H9 (cell line): ENCODE measurements around the gene VWC2L. TPM values are rescaled to one million over a fixed set of nuclear protein-coding genes. Genes with fewer than 3 reads are reported as not detected.

Experiments
- DNase-seq: peaks from one replicate; pipeline ENCODE4 v3.0.0-alpha.2; 2017
- H2AFZ ChIP-seq: one replicate; pipeline ENCODE4 v1.6.1; 2013; ENCODE audit warnings: mild to moderate bottlenecking, low read length, control low read depth, moderate library complexity
- H2AK5ac ChIP-seq: 2 replicates; pipeline ENCODE4 v1.6.1; 2013; ENCODE audit warnings: low read length, control low read depth, mixed read lengths; ENCODE audit not compliant: insufficient read length
- H2BK120ac ChIP-seq: one replicate; pipeline ENCODE4 v1.6.1; 2013; ENCODE audit warnings: low read depth, mild to moderate bottlenecking, low read length, control low read depth, inconsistent platforms; ENCODE audit not compliant: poor library complexity, severe bottlenecking
- H2BK12ac ChIP-seq: 2 replicates; pipeline ENCODE4 v1.6.1; 2013; ENCODE audit warnings: low read length, control low read depth, mixed read lengths, low read depth; ENCODE audit not compliant: insufficient read length
- H2BK15ac ChIP-seq: 2 replicates; pipeline ENCODE4 v1.6.1; 2013; ENCODE audit warnings: low read depth, low read length, control low read depth
- H2BK20ac ChIP-seq: one replicate; pipeline ENCODE4 v1.6.1; 2013; ENCODE audit warnings: low read depth, mild to moderate bottlenecking, low read length, control low read depth, inconsistent platforms; ENCODE audit not compliant: poor library complexity, severe bottlenecking
- H2BK5ac ChIP-seq: 2 replicates; pipeline ENCODE4 v1.6.1; 2013; ENCODE audit warnings: low read length, control low read depth, mixed read lengths; ENCODE audit not compliant: insufficient read length
- H3K14ac ChIP-seq: 2 replicates; pipeline ENCODE4 v1.6.1; 2013; ENCODE audit warnings: low read length, control low read depth; ENCODE audit not compliant: insufficient read depth
- H3K18ac ChIP-seq: 2 replicates; pipeline ENCODE4 v1.6.1; 2013; ENCODE audit warnings: low read depth, mild to moderate bottlenecking, mixed read lengths, low read length, control low read depth; ENCODE audit not compliant: insufficient read length
- H3K23ac ChIP-seq: 2 replicates; pipeline ENCODE4 v1.6.1; 2013; ENCODE audit warnings: low read length, control low read depth, mixed read lengths, low read depth; ENCODE audit not compliant: insufficient read length
- H3K23me2 ChIP-seq: 2 replicates; pipeline ENCODE4 v1.6.1; 2013; ENCODE audit warnings: low read depth, mild to moderate bottlenecking, mixed read lengths, low read length, control low read depth; ENCODE audit not compliant: insufficient read length, poor library complexity, severe bottlenecking
- H3K27ac ChIP-seq: 2 replicates; pipeline ENCODE4 v1.5.1; 2013; ENCODE audit warnings: low read length, control low read depth, mixed read lengths, low read depth; ENCODE audit not compliant: insufficient read length
- H3K27me3 ChIP-seq: 2 replicates; pipeline ENCODE4 v1.6.1; 2013; ENCODE audit warnings: low read length, control low read depth, inconsistent platforms; ENCODE audit not compliant: insufficient read depth
- H3K4ac ChIP-seq: 2 replicates; pipeline ENCODE4 v1.6.1; 2013; ENCODE audit warnings: low read depth, mild to moderate bottlenecking, control low read depth, inconsistent platforms, low read length, moderate library complexity
- H3K4me1 ChIP-seq: 2 replicates; pipeline ENCODE4 v1.6.1; 2013; ENCODE audit warnings: low read length, control low read depth, inconsistent platforms; ENCODE audit not compliant: insufficient read depth
- H3K4me2 ChIP-seq: 2 replicates; pipeline ENCODE4 v1.6.1; 2013; ENCODE audit warnings: low read length, control low read depth, mixed read lengths; ENCODE audit not compliant: insufficient read length, insufficient read depth
- H3K56ac ChIP-seq: 2 replicates; pipeline ENCODE4 v1.6.1; 2013; ENCODE audit warnings: low read depth, mild to moderate bottlenecking, mixed read lengths, low read length, control low read depth; ENCODE audit not compliant: insufficient read length
- H3K79me1 ChIP-seq: 2 replicates; pipeline ENCODE4 v1.6.1; 2013; ENCODE audit warnings: low read depth, mild to moderate bottlenecking, moderate library complexity, low read length, control low read depth, inconsistent platforms; ENCODE audit not compliant: insufficient read depth, poor library complexity, severe bottlenecking
- H3K79me2 ChIP-seq: 2 replicates; pipeline ENCODE4 v1.6.1; 2013; ENCODE audit warnings: low read length, control low read depth, inconsistent platforms; ENCODE audit not compliant: insufficient read depth
- H3K9ac ChIP-seq: 2 replicates; pipeline ENCODE4 v1.6.1; 2013; ENCODE audit warnings: low read length, control low read depth, mixed read lengths; ENCODE audit not compliant: insufficient read length; ENCODE audit errors: extremely low read depth
- H3K9me3 ChIP-seq: one replicate; pipeline ENCODE4 v1.6.1; 2013; ENCODE audit warnings: low read depth, low read length, inconsistent platforms; ENCODE audit not compliant: control insufficient read depth
- H3T11ph ChIP-seq: one replicate; pipeline ENCODE4 v1.6.1; 2013; ENCODE audit warnings: mild to moderate bottlenecking, low read length, control low read depth, inconsistent platforms
- H4K20me1 ChIP-seq: one replicate; pipeline ENCODE4 v1.6.1; 2013; ENCODE audit not compliant: control insufficient read depth, insufficient read length, insufficient read depth
- H4K5ac ChIP-seq: 2 replicates; pipeline ENCODE4 v1.6.1; 2013; ENCODE audit warnings: low read depth, mild to moderate bottlenecking, mixed read lengths, low read length, control low read depth; ENCODE audit not compliant: insufficient read length
- H4K8ac ChIP-seq: replicated peaks from 2 replicates; pipeline ENCODE4 v1.6.1; 2013; ENCODE audit warnings: low read length, control low read depth, mixed read lengths, low read depth; ENCODE audit not compliant: insufficient read length
- H4K91ac ChIP-seq: 2 replicates; pipeline ENCODE4 v1.6.1; 2013; ENCODE audit warnings: low read depth, mild to moderate bottlenecking, moderate library complexity, mixed read lengths, low read length, control low read depth; ENCODE audit not compliant: insufficient read length
- H3K27ac Mint-ChIP-seq, 3 experiments: 2 replicates in 2 of 3; 3 replicates in 1 of 3; pipeline ENCODE4 v1.8.0; 2020 to 2021; ENCODE audit warnings: mixed read lengths in 3 of 3, mild to moderate bottlenecking in 1 of 3, moderate library complexity in 1 of 3
- H3K27me3 Mint-ChIP-seq: 2 replicates; pipeline ENCODE4 v1.8.0; 2021; ENCODE audit warnings: low read depth, mild to moderate bottlenecking, moderate library complexity, mixed read lengths
- H3K36me3 Mint-ChIP-seq, 3 experiments: 2 replicates in 2 of 3; 3 replicates in 1 of 3; pipeline ENCODE4 v1.8.0; 2020 to 2021; ENCODE audit warnings: low read depth in 3 of 3, mixed read lengths in 3 of 3; ENCODE audit not compliant: insufficient read depth in 1 of 3
- H3K4me1 Mint-ChIP-seq, 2 experiments: 2 replicates each; pipeline ENCODE4 v1.8.0; 2020; ENCODE audit warnings: mixed read lengths in 2 of 2
- H3K4me3 Mint-ChIP-seq, 2 experiments: 2 replicates in 1 of 2; 3 replicates in 1 of 2; pipeline ENCODE4 v1.8.0; 2020 to 2021; ENCODE audit warnings: mild to moderate bottlenecking in 2 of 2, mixed read lengths in 2 of 2, moderate library complexity in 1 of 2
- H3K9me3 Mint-ChIP-seq, 2 experiments: 2 replicates in 1 of 2; 3 replicates in 1 of 2; pipeline ENCODE4 v1.8.0; 2020; ENCODE audit warnings: mild to moderate bottlenecking in 2 of 2, mixed read lengths in 2 of 2, moderate library complexity in 1 of 2
- WGBS: extraction: QIAGEN DNeasy Blood & Tissue Kit; methylation state at CpG from one replicate; pipeline ENCODE4 v1.1.7; 2013; ENCODE audit warnings: missing lambda C conversion rate, low lambda C conversion rate, mixed read lengths; ENCODE audit not compliant: insufficient read length; ENCODE audit errors: extremely low coverage; 5-methylcytosine and 5-hydroxymethylcytosine counted together
- total RNA-seq: library from RNA; stranded (reverse); gene quantifications from 2 replicates; pipeline ENCODE4 v1.2.1, GENCODE V29; 2021
- TF ChIP-seq, protein P1 (sequence below): fragments of 200-600 bp; sonication (generic); conservative IDR thresholded peaks from 3 replicates; pipeline ENCODE4 v1.8.0; 2021; ENCODE audit warnings: antibody characterized with exemption, mild to moderate bottlenecking

VWC2L gene
- total RNA-seq, 1 experiment from 2014 or later, result not detected

DNA sequence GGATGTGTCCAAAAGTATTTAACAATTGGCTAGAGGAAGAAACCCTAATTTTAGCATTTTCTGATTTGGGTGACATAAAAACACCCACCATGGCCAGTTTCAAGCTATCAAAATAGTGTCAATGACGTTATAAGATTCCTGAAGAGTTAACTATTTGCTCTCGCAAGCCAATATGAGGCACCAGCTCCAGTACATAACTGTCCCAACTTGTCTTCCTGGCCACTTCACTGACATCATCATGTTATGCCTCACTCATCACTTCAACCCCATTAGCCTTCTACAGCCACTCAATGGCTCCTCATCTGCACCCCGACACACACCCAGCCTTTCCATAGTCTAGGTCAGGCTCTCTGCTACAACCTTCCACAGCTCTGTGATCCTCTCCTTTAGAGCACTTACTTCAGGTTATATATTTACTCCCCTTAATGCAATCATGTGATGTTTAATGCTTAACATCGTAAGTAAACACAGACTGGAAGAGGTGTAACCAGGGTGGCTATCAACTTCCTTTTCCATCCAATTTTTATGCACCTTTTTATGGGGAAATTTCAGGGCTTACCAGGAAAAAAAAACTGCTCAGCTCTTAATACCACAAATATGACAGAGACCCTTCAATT, 158.7 kb downstream of the VWC2L start:
- Mint-ChIP-seq H3K9me3 (no peaks in the 10 kb centered on the region; a peak in 2 of 5 replicates), H3K27ac (no peak overlapping the region), H3K4me1 (no peaks in the 10 kb centered on the region), H3K4me3 (no peak overlapping the region), H3K27me3 (no peaks in the 10 kb centered on the region), H3K36me3 (no peaks in the 10 kb centered on the region)
- no peak overlapping the region for H2BK120ac ChIP-seq
- no peak overlapping the region for H2AK5ac ChIP-seq
- no CpG with 5 or more reads among the region's 4 CpGs for WGBS
- H4K20me1 ChIP-seq, result no peaks in the 10 kb centered on the region
- no peak overlapping the region for H4K5ac ChIP-seq
- H3K27ac ChIP-seq, result no peak overlapping the region
- no peak overlapping the region for H3T11ph ChIP-seq
- H3K4me1 ChIP-seq, result no peaks in the 10 kb centered on the region
- H4K8ac ChIP-seq, result no peak overlapping the region
- H2BK20ac ChIP-seq, result no peak overlapping the region
- H3K79me1 ChIP-seq, result no peaks in the 10 kb centered on the region
- no peak overlapping the region for H2BK15ac ChIP-seq
- TF ChIP-seq, protein P1, sequence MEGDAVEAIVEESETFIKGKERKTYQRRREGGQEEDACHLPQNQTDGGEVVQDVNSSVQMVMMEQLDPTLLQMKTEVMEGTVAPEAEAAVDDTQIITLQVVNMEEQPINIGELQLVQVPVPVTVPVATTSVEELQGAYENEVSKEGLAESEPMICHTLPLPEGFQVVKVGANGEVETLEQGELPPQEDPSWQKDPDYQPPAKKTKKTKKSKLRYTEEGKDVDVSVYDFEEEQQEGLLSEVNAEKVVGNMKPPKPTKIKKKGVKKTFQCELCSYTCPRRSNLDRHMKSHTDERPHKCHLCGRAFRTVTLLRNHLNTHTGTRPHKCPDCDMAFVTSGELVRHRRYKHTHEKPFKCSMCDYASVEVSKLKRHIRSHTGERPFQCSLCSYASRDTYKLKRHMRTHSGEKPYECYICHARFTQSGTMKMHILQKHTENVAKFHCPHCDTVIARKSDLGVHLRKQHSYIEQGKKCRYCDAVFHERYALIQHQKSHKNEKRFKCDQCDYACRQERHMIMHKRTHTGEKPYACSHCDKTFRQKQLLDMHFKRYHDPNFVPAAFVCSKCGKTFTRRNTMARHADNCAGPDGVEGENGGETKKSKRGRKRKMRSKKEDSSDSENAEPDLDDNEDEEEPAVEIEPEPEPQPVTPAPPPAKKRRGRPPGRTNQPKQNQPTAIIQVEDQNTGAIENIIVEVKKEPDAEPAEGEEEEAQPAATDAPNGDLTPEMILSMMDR, result no peak
- H2BK5ac ChIP-seq, result no peak overlapping the region
- no peaks in the 10 kb centered on the region for H3K79me2 ChIP-seq
- H3K9me3 ChIP-seq, result no peaks in the 10 kb centered on the region
- H4K91ac ChIP-seq, result no peak overlapping the region
- no peak overlapping the region for H3K18ac ChIP-seq
- H3K9ac ChIP-seq, result no peak overlapping the region
- no peak overlapping the region for H2BK12ac ChIP-seq
- DNase-seq, result no peak
- no peak overlapping the region for H3K4ac ChIP-seq
- H3K4me2 ChIP-seq, result no peak overlapping the region
- H3K56ac ChIP-seq, result no peak overlapping the region
- no peak overlapping the region for H3K23ac ChIP-seq
- no peak overlapping the region for H2AFZ ChIP-seq
- no peaks in the 10 kb centered on the region for H3K23me2 ChIP-seq
- H3K14ac ChIP-seq, result no peak overlapping the region
- H3K27me3 ChIP-seq, result no peaks in the 10 kb centered on the region
